GM23338 (cell line): ENCODE results near the gene PIBF1. TPM values are rescaled to one million over a fixed set of nuclear protein-coding genes. Genes with fewer than 3 reads are reported as not detected.

ENCODE experiments used
- ATAC-seq: fragments of 200-7000 bp; cut with Tn5 transposase; 3 replicates; pipeline ENCODE4 v1.9.1; 2020
- DNase-seq: peaks from one replicate; pipeline ENCODE4 v3.0.0-alpha.2; 2015; ENCODE audit warnings: low spot score
- H2AFZ ChIP-seq: fragments of 200-600 bp; sonication (generic); 2 replicates; pipeline ENCODE4 v1.8.0; 2016; ENCODE audit warnings: antibody characterized with exemption, mild to moderate bottlenecking, moderate library complexity
- H3F3A ChIP-seq: fragments of 200-600 bp; sonication (generic); replicated peaks from 2 replicates; pipeline ENCODE4 v1.8.0; 2017; ENCODE audit warnings: antibody characterized with exemption, mixed run types, low read depth
- H3K27ac ChIP-seq: fragments of 200-600 bp; sonication (generic); 2 replicates; pipeline ENCODE4 v1.6.1; 2016; ENCODE audit warnings: low read depth
- H3K27me3 ChIP-seq: fragments of 200-600 bp; sonication (generic); 2 replicates; pipeline ENCODE4 v1.8.0; 2016; ENCODE audit warnings: mild to moderate bottlenecking, mixed run types, moderate library complexity; ENCODE audit not compliant: insufficient read depth
- H3K36me3 ChIP-seq: fragments of 200-600 bp; sonication (generic); 2 replicates; pipeline ENCODE4 v1.8.0; 2016; ENCODE audit warnings: mild to moderate bottlenecking; ENCODE audit not compliant: insufficient read depth
- H3K4me1 ChIP-seq: fragments of 200-600 bp; sonication (generic); 2 replicates; pipeline ENCODE4 v1.8.0; 2016; ENCODE audit warnings: mild to moderate bottlenecking, moderate library complexity; ENCODE audit not compliant: insufficient read depth
- H3K4me2 ChIP-seq: fragments of 200-600 bp; sonication (generic); 2 replicates; pipeline ENCODE4 v1.7.1; 2017; ENCODE audit warnings: mixed run types
- H3K4me3 ChIP-seq: fragments of 200-600 bp; sonication (generic); 2 replicates; pipeline ENCODE4 v1.6.1; 2016; ENCODE audit warnings: mixed run types
- H3K79me2 ChIP-seq: fragments of 200-600 bp; sonication (generic); replicated peaks from 2 replicates; pipeline ENCODE4 v1.8.0; 2017; ENCODE audit warnings: mild to moderate bottlenecking; ENCODE audit not compliant: insufficient read depth
- H3K9me2 ChIP-seq: fragments of 200-600 bp; sonication (generic); 2 replicates; pipeline ENCODE4 v1.8.0; 2017; ENCODE audit not compliant: insufficient read depth
- H4K20me1 ChIP-seq: fragments of 200-600 bp; sonication (generic); replicated peaks from 2 replicates; pipeline ENCODE4 v1.8.0; 2017; ENCODE audit warnings: mild to moderate bottlenecking; ENCODE audit not compliant: insufficient read depth
- H3K27ac Mint-ChIP-seq: 2 replicates; pipeline ENCODE4 v1.8.0; 2020; ENCODE audit warnings: inconsistent platforms, mild to moderate bottlenecking, moderate library complexity, mixed read lengths
- H3K27me3 Mint-ChIP-seq: 3 replicates; pipeline ENCODE4 v1.8.0; 2022; ENCODE audit warnings: low read depth, mild to moderate bottlenecking, moderate library complexity, mixed read lengths, inconsistent platforms; ENCODE audit not compliant: insufficient read depth, poor library complexity
- H3K36me3 Mint-ChIP-seq: 3 replicates; pipeline ENCODE4 v1.8.0; 2021; ENCODE audit warnings: low read depth, mild to moderate bottlenecking, inconsistent platforms, moderate library complexity, mixed read lengths
- H3K4me1 Mint-ChIP-seq: 3 replicates; pipeline ENCODE4 v1.8.0; 2020; ENCODE audit warnings: mild to moderate bottlenecking, inconsistent platforms, mixed read lengths
- H3K4me3 Mint-ChIP-seq: 3 replicates; pipeline ENCODE4 v1.8.0; 2021; ENCODE audit warnings: moderate library complexity, mild to moderate bottlenecking, inconsistent platforms, mixed read lengths
- H3K9me3 Mint-ChIP-seq: 3 replicates; pipeline ENCODE4 v1.8.0; 2020; ENCODE audit warnings: moderate library complexity, mild to moderate bottlenecking, inconsistent platforms, mixed read lengths
- ETS1 ChIP-seq: IDR thresholded peaks from 2 replicates; pipeline ENCODE4 v1.6.1; 2016; ENCODE audit warnings: antibody characterized with exemption
- EZH2phosphoT487 ChIP-seq: fragments of 200-600 bp; sonication (generic); IDR thresholded peaks from one replicate; pipeline ENCODE4 v1.8.1; 2018; ENCODE audit warnings: antibody characterized with exemption; ENCODE audit not compliant: unreplicated experiment
- JUNB ChIP-seq: IDR thresholded peaks from one replicate; pipeline ENCODE4 v1.6.1; 2016; ENCODE audit warnings: antibody characterized with exemption; ENCODE audit not compliant: unreplicated experiment
- STAT1 ChIP-seq: IDR thresholded peaks from one replicate; pipeline ENCODE4 v1.6.1; 2016; ENCODE audit warnings: antibody characterized with exemption; ENCODE audit not compliant: unreplicated experiment
- ZNF114 ChIP-seq: fragments of 250-450 bp; sonication (Bioruptor Pico); IDR thresholded peaks from 2 replicates; pipeline ENCODE4 v1.5.0; 2020; ENCODE audit warnings: mild to moderate bottlenecking, moderate library complexity
- ZNF331 ChIP-seq: fragments of 250-450 bp; sonication (Bioruptor Pico); IDR thresholded peaks from 2 replicates; pipeline ENCODE4 v1.5.0; 2020; ENCODE audit warnings: low read depth, mild to moderate bottlenecking, moderate library complexity
- ZNF462 ChIP-seq: fragments of 250-450 bp; sonication (Bioruptor Pico); IDR thresholded peaks from 2 replicates; pipeline ENCODE4 v1.5.0; 2020; ENCODE audit warnings: mild to moderate bottlenecking, moderate library complexity
- polyA plus RNA-seq: library from polyadenylated mRNA; unstranded; fragments of >200 nt; fragmentation: Nextera tagmentation; extraction: Ambion mirVana; gene quantifications from 2 replicates; pipeline ENCODE4 v1.2.1, GENCODE V29; 2016
- total RNA-seq: library from RNA; depleted of rRNA; stranded (reverse); fragments of >200 nt; shearing (Covaris generic); gene quantifications from 2 replicates; pipeline ENCODE4 v1.2.3, GENCODE V29; 2014
- TF ChIP-seq, protein P1 (sequence below), 2 experiments: fragments of 200-600 bp in 1 of 2; sonication (generic) in 1 of 2; conservative IDR thresholded peaks; 2 replicates each; pipeline versions ENCODE4 v1.5.1 to v1.6.1; 2016 to 2017; ENCODE audit warnings: antibody characterized with exemption in 2 of 2, low read depth in 2 of 2, mild to moderate bottlenecking in 2 of 2, moderate library complexity in 1 of 2

PIBF1 gene
- total and polyA plus RNA-seq, 2 experiments from 2014 or later: 14.9 to 22.6 TPM

GRCh38 chr13:72884101-72884500, 102.2 kb downstream of the PIBF1 start:
- no peaks in the 10 kb centered on the region for H3K27me3 ChIP-seq
- no peak overlapping the region for H3K27ac Mint-ChIP-seq
- no peaks in the 10 kb centered on the region for H3K4me1 ChIP-seq
- no peaks in the 10 kb centered on the region for H3K4me1 Mint-ChIP-seq
- no peak for TF ChIP-seq ZNF114 (CRISPR knock-in tag)
- no peak for TF ChIP-seq EZH2phosphoT487
- TF ChIP-seq, protein P1, sequence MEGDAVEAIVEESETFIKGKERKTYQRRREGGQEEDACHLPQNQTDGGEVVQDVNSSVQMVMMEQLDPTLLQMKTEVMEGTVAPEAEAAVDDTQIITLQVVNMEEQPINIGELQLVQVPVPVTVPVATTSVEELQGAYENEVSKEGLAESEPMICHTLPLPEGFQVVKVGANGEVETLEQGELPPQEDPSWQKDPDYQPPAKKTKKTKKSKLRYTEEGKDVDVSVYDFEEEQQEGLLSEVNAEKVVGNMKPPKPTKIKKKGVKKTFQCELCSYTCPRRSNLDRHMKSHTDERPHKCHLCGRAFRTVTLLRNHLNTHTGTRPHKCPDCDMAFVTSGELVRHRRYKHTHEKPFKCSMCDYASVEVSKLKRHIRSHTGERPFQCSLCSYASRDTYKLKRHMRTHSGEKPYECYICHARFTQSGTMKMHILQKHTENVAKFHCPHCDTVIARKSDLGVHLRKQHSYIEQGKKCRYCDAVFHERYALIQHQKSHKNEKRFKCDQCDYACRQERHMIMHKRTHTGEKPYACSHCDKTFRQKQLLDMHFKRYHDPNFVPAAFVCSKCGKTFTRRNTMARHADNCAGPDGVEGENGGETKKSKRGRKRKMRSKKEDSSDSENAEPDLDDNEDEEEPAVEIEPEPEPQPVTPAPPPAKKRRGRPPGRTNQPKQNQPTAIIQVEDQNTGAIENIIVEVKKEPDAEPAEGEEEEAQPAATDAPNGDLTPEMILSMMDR (conservative IDR thresholded peaks at IDR 0.05; ENCODE audit: low read depth in 2 of 2): no peak
- TF ChIP-seq ZNF331 (CRISPR knock-in tag): no peak
- no peak for TF ChIP-seq JUNB
- no peak for TF ChIP-seq ZNF462
- no peak for TF ChIP-seq ETS1
- no peak for TF ChIP-seq STAT1
- H3K9me2 ChIP-seq: no peaks in the 10 kb centered on the region
- no peaks in the 10 kb centered on the region for H3K36me3 ChIP-seq
- H3F3A ChIP-seq: no peaks in the 10 kb centered on the region
- H3K9me3 Mint-ChIP-seq: no peaks in the 10 kb centered on the region
- H3K27me3 Mint-ChIP-seq: no peaks in the 10 kb centered on the region
- H3K79me2 ChIP-seq: no peaks in the 10 kb centered on the region
- H3K4me2 ChIP-seq: no peak overlapping the region
- H2AFZ ChIP-seq: no peak overlapping the region
- H3K4me3 Mint-ChIP-seq: no peak overlapping the region
- DNase-seq: no peak
- no peak for ATAC-seq
- H3K27ac ChIP-seq: no peak overlapping the region
- no peaks in the 10 kb centered on the region; the same call in 2 of the 3 replicates for H3K36me3 Mint-ChIP-seq
- no peak overlapping the region for H3K4me3 ChIP-seq
- H4K20me1 ChIP-seq: no peaks in the 10 kb centered on the region
